ENCODE measurements around the gene CEP128. TPM values are rescaled to one million over a fixed set of nuclear protein-coding genes. Genes with fewer than 3 reads are reported as not detected.

Gene CEP128
- total and polyA plus RNA-seq, 3 experiments from 2014 or later, result 5.4 to 17.1 (median 15.4) TPM

- H3K27me3 ChIP-seq (ENCODE audit: insufficient read depth, low read length, poor library complexity, severe bottlenecking), result no peaks in the 10 kb centered on the region
- Mint-ChIP-seq H3K9me3 (no peaks in the 10 kb centered on the region), H3K27ac (no peak overlapping the region), H3K36me3 (peaks cover 1 to 5% (median 4%) of the 10 kb centered on the region in 3 donors), H3K4me1 (no peaks in the 10 kb centered on the region), H3K4me3 (no peak overlapping the region), H3K27me3 (no peaks in the 10 kb centered on the region)
- H3K9me3 ChIP-seq (ENCODE audit: low read length), result no peaks in the 10 kb centered on the region
- H3K36me3 ChIP-seq (ENCODE audit: insufficient read depth, low read length), result no peaks in the 10 kb centered on the region
- ChIA-PET POLR2A (no interaction called here), CTCF (no interaction called here)
- no peak overlapping the region for H3K27ac ChIP-seq (ENCODE audit: low read depth, low read length)
- DNase-seq, result no peak
- H3K4me1 ChIP-seq (ENCODE audit: insufficient read depth, low read length), result no peaks in the 10 kb centered on the region
- H3K4me3 ChIP-seq (ENCODE audit: low read length), result no peak overlapping the region
Observed at GRCh38 chr14:80564051-80564450, 377.5 kb downstream of the CEP128 start.

DNA sequence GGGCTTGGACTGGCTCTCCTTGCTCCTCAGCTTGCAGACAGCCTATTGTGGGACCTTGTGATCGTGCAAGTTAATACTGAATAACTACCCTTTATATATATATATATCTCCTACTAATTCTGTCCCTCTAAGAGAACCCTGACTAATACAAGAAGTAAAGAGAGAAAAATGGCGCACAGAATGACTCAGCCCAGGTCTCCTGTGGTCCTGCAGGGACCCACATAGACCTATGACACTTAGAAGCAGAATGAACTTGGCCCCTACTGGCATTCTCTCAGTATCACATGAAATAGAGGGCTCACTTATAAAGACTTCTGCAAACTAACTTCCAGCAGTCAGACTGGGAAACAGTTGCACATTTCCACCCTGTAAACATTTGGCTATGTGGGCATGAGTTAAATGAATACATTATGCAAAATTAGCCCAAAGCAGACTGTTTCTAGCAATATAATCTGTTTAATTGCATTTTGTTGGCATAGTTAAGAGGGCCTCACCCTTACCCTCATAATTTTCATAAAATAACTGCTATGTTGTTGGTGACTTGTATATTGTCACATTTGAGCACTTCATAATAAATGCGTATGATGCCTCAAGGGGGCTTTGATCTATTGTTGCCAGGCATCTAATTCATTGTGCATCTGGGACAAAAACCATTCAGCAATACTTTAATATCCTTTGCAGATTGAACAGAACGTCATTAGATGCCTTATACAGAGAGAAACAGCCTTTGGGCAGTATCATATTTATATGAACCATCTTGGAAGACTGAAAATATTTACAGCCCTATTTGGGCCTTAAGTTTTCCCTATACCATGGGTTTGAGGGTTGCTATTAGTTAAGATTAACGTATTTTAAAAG is 380.5 kb downstream of the CEP128 start:
- H3K4me1 Mint-ChIP-seq, result no peaks in the 10 kb centered on the region
- no peaks in the 10 kb centered on the region for H3K9me3 ChIP-seq (ENCODE audit: low read length)
- H3K9me3 Mint-ChIP-seq, result no peaks in the 10 kb centered on the region
- no peak overlapping the region for H3K4me3 Mint-ChIP-seq
- CTCF ChIA-PET, result no interaction called here
- H3K4me1 ChIP-seq (ENCODE audit: insufficient read depth, low read length), result no peaks in the 10 kb centered on the region
- no peak overlapping the region for H3K4me3 ChIP-seq (ENCODE audit: low read length)
- DNase-seq, result no peak
- peaks cover 0 to 5% (median 2%) of the 10 kb centered on the region in 3 donors for H3K36me3 Mint-ChIP-seq
- POLR2A ChIA-PET, result no interaction called here
- H3K27me3 ChIP-seq (ENCODE audit: insufficient read depth, low read length, poor library complexity, severe bottlenecking), result no peaks in the 10 kb centered on the region
- no peak overlapping the region for H3K27ac ChIP-seq (ENCODE audit: low read depth, low read length)
- H3K27me3 Mint-ChIP-seq, result no peaks in the 10 kb centered on the region
- no peak overlapping the region for H3K27ac Mint-ChIP-seq
- no peaks in the 10 kb centered on the region for H3K36me3 ChIP-seq (ENCODE audit: insufficient read depth, low read length)

DNA sequence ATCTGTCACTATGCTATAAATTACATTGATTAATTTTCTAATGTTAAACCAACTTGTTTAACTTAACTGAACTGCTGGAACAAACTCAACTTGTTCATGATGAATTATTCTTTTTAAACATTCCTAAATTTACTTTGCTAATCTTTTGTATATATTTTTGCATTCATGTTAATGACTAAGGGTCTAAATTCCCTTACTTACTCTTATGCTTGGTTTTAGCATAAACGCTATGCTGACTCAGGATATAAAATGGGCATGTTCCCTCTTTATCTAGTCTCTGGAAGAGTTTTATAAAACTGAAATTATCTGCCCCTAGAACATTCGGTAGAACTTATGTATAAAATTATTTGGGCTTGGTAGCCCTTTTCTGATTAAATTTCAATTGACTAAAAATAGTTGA is 387.4 kb downstream of the CEP128 start:
- no peak overlapping the region for H3K4me3 Mint-ChIP-seq
- H3K36me3 ChIP-seq (ENCODE audit: insufficient read depth, low read length), result no peaks in the 10 kb centered on the region
- CTCF ChIA-PET, result no interaction called here

DNA sequence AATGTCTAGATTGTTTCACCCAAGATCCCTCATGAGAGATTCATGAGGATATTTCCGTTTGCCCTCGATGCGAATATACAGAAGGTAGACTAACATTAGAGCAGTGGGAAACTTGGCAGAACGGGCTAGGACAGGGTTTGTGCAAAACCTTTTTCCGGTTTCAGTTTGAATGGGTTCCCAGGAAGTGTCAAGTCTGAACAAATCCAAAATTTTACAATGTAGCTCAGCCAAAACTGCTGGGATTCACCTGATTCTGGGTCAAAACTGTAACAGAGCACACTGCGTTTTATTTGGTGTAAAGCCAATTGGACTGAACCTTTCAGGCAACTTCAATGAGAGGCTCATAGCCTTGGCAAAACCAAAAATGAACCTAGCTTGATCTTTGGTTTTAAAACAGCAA is 392.4 kb downstream of the CEP128 start:
- no peak for DNase-seq
- H3K36me3 Mint-ChIP-seq, result peaks cover 0 to 5% (median 0%) of the 10 kb centered on the region in 3 donors
- ChIA-PET POLR2A (no interaction called here), CTCF (no interaction called here)
- H3K27ac ChIP-seq (ENCODE audit: low read depth, low read length), result no peak overlapping the region
- no peaks in the 10 kb centered on the region for H3K27me3 ChIP-seq (ENCODE audit: insufficient read depth, low read length, poor library complexity, severe bottlenecking)
- no peak overlapping the region for H3K4me3 Mint-ChIP-seq
- H3K9me3 Mint-ChIP-seq, result no peaks in the 10 kb centered on the region
- no peak overlapping the region for H3K4me3 ChIP-seq (ENCODE audit: low read length)
- no peaks in the 10 kb centered on the region for H3K36me3 ChIP-seq (ENCODE audit: insufficient read depth, low read length)
- no peak overlapping the region for H3K27ac Mint-ChIP-seq
- no peaks in the 10 kb centered on the region for H3K4me1 ChIP-seq (ENCODE audit: insufficient read depth, low read length)
- no peaks in the 10 kb centered on the region for H3K4me1 Mint-ChIP-seq
- no peaks in the 10 kb centered on the region for H3K27me3 Mint-ChIP-seq
- H3K9me3 ChIP-seq (ENCODE audit: low read length), result no peaks in the 10 kb centered on the region

More for the DNA sequence above, 387.4 kb downstream of the CEP128 start:
- H3K9me3 ChIP-seq (ENCODE audit: low read length), result no peaks in the 10 kb centered on the region
- Mint-ChIP-seq H3K9me3 (no peaks in the 10 kb centered on the region), H3K36me3 (peaks cover 0 to 5% (median 1%) of the 10 kb centered on the region in 3 donors), H3K27me3 (no peaks in the 10 kb centered on the region), H3K27ac (no peak overlapping the region), H3K4me1 (no peaks in the 10 kb centered on the region)
- no peak for DNase-seq
- no peak overlapping the region for H3K4me3 ChIP-seq (ENCODE audit: low read length)
- no peaks in the 10 kb centered on the region for H3K4me1 ChIP-seq (ENCODE audit: insufficient read depth, low read length)
- H3K27me3 ChIP-seq (ENCODE audit: insufficient read depth, low read length, poor library complexity, severe bottlenecking), result no peaks in the 10 kb centered on the region
- POLR2A ChIA-PET, result no interaction called here
- no peak overlapping the region for H3K27ac ChIP-seq (ENCODE audit: low read depth, low read length)

DNA sequence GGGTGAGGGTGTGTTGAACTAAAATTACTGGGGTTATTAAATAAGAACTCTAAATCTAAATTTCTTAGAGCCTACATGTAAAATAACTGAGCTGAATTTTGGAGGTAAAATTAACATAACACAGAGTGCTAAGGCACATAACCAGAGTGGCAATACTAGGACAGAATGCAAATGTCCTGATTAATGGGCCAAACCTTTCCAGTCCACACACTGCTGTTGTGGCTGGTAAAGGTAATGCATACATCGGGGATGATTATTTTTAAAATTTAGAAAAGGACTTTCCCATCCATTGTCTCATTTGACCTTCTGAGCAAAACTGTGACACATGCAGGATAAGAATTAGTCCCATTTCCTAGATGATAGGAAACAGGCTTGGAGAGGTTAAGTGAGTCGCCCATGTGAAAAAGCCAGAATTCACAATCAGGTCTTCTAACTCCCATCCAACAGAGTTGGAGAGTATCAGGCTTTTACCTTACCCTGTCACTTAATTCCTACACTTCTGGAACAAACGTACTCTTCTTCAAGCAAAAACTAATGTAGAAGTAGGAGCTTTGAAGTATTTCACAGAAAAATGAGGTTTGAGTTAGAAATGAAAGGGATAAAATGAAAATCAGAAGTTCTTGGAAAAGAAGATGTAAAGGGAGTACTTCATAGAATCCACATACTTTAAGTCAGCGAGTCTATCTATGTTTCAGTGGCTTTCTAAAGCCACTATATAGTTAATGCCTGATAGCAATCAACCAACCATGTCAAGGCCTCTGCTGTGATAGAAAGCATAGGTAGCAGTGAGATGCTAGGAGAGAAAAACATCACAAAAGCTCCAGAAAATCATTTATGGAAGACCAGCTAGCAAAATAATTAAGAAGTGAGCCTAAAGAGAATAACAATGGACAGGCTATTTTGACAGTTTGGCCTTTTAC is 395.3 kb downstream of the CEP128 start:
- H3K27me3 ChIP-seq (ENCODE audit: insufficient read depth, low read length, poor library complexity, severe bottlenecking), result no peaks in the 10 kb centered on the region
- H3K27ac Mint-ChIP-seq, result no peak overlapping the region
- peaks cover 0 to 4% (median 4%) of the 10 kb centered on the region in 3 donors for H3K36me3 Mint-ChIP-seq
- no peaks in the 10 kb centered on the region for H3K4me1 ChIP-seq (ENCODE audit: insufficient read depth, low read length)
- CTCF ChIA-PET, result no interaction called here
- no peaks in the 10 kb centered on the region for H3K4me1 Mint-ChIP-seq
- POLR2A ChIA-PET, result no interaction called here
- H3K36me3 ChIP-seq (ENCODE audit: insufficient read depth, low read length), result no peaks in the 10 kb centered on the region
- H3K9me3 ChIP-seq (ENCODE audit: low read length), result no peaks in the 10 kb centered on the region
- H3K27me3 Mint-ChIP-seq, result no peaks in the 10 kb centered on the region
- H3K4me3 Mint-ChIP-seq, result no peak overlapping the region
- H3K4me3 ChIP-seq (ENCODE audit: low read length), result no peak overlapping the region
- peaks cover 0 to 4% (median 0%) of the 10 kb centered on the region in 5 donors for H3K9me3 Mint-ChIP-seq
- H3K27ac ChIP-seq (ENCODE audit: low read depth, low read length), result no peak overlapping the region
- no peak for DNase-seq

DNA sequence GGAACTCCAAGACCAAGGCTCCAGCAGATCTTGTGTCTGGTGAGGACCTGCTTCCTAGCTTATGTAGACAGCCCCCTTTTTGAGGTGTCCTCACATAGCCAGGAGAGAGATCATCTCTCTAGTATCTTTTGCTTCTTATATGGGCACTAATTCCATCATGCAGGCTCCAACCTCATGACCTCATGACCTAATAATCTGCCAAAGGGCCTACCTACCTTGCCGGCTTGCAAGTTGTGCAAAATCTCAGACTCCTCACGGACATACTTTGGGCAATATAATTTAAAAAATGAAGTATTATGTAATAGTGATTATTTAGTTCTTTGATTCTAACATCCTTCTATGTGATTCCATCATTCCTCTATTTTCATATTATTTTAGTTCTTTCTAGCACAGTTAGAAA is 397.2 kb downstream of the CEP128 start:
- H3K36me3 ChIP-seq (ENCODE audit: insufficient read depth, low read length), result no peaks in the 10 kb centered on the region
- no peaks in the 10 kb centered on the region for H3K27me3 ChIP-seq (ENCODE audit: insufficient read depth, low read length, poor library complexity, severe bottlenecking)
- H3K4me1 ChIP-seq (ENCODE audit: insufficient read depth, low read length), result no peaks in the 10 kb centered on the region
- no peaks in the 10 kb centered on the region for H3K9me3 ChIP-seq (ENCODE audit: low read length)
- Mint-ChIP-seq H3K9me3 (peaks cover 7 to 16% (median 12%) of the 10 kb centered on the region in 5 donors), H3K36me3 (peaks cover 0 to 16% (median 6%) of the 10 kb centered on the region in 3 donors), H3K4me3 (no peak overlapping the region), H3K27me3 (no peaks in the 10 kb centered on the region), H3K27ac (no peak overlapping the region), H3K4me1 (no peaks in the 10 kb centered on the region)
- CTCF ChIA-PET, result no interaction called here
- POLR2A ChIA-PET, result no interaction called here
- H3K4me3 ChIP-seq (ENCODE audit: low read length), result no peak overlapping the region
- DNase-seq, result no peak
- no peak overlapping the region for H3K27ac ChIP-seq (ENCODE audit: low read depth, low read length)

GRCh38 chr14:80543211-80543610 is 398.3 kb downstream of the CEP128 start:
- Mint-ChIP-seq H3K4me1 (no peaks in the 10 kb centered on the region), H3K9me3 (peaks cover 11 to 22% (median 14%) of the 10 kb centered on the region in 5 donors), H3K27ac (no peak overlapping the region), H3K27me3 (no peaks in the 10 kb centered on the region), H3K36me3 (peaks cover 1 to 16% (median 6%) of the 10 kb centered on the region in 3 donors), H3K4me3 (no peak overlapping the region)
- no peaks in the 10 kb centered on the region for H3K9me3 ChIP-seq (ENCODE audit: low read length)
- no peaks in the 10 kb centered on the region for H3K36me3 ChIP-seq (ENCODE audit: insufficient read depth, low read length)
- DNase-seq, result no peak
- H3K4me1 ChIP-seq (ENCODE audit: insufficient read depth, low read length), result no peaks in the 10 kb centered on the region
- ChIA-PET POLR2A (no interaction called here), CTCF (no interaction called here)
- H3K27ac ChIP-seq (ENCODE audit: low read depth, low read length), result no peak overlapping the region
- H3K4me3 ChIP-seq (ENCODE audit: low read length), result no peak overlapping the region
- no peaks in the 10 kb centered on the region for H3K27me3 ChIP-seq (ENCODE audit: insufficient read depth, low read length, poor library complexity, severe bottlenecking)

All from CD8-positive, alpha-beta memory T cell (primary cell).